IPS-18c (cell line): ENCODE results near the gene YY1AP1.
"Not testable (repeated sequence)": the region's sequence is repeated elsewhere in the genome, so short reads cannot be mapped to it uniquely, and the experiment has no call there.

ENCODE experiments used
- H3K4me3 ChIP-seq: 2 replicates; pipeline ENCODE4 v1.7.0; 2013; ENCODE audit warnings: low read depth, mild to moderate bottlenecking, low read length, moderate library complexity; ENCODE audit not compliant: insufficient read depth
- H3K9me3 ChIP-seq: one replicate; pipeline ENCODE4 v1.6.1; 2013; ENCODE audit warnings: mild to moderate bottlenecking, low read length, moderate library complexity; ENCODE audit not compliant: control insufficient read depth, insufficient read depth

Gene YY1AP1

DNA sequence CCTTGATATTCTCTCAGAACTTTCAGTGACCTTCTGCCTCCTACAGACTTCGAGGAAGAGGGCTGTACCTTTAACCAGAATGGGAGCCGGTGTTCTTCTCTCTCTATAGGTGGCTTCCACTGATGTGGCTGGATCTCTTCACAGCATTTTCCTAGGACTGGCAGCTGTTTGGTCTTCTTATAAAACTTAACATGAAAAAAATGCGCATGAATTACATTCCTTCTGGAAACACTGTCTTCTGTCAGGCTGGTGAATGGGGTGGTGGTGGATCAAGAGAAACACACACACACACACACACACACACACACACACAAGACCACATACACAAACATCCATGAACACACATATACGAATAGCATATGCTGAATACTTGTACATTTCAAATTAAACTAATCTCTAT, 27.3 kb downstream of the YY1AP1 start:
- H3K4me3 ChIP-seq, H3K9me3 ChIP-seq: not testable (repeated sequence)

DNA sequence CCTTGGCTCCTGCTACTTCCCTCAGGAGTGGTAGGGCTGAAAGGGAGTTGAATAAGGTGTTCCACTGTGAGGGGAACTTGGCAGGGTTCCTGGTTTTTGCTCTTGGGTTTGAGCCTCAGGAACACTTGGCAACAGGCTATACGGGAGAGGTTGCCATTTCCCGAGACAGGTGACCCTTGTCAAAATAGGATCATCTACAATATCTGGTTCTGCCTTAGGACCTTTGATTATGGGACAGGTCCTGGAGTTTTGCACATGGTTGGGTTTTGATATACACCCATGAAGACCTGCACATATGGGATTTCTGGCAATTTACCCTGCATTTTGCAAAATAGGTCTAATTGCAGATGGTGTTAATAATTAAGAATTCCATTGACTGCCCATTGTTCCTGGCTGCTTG, 31.1 kb downstream of the YY1AP1 start:
- H3K4me3 ChIP-seq: no peak overlapping the region
- H3K9me3 ChIP-seq: peaks cover 3% of the 10 kb centered on the region

DNA sequence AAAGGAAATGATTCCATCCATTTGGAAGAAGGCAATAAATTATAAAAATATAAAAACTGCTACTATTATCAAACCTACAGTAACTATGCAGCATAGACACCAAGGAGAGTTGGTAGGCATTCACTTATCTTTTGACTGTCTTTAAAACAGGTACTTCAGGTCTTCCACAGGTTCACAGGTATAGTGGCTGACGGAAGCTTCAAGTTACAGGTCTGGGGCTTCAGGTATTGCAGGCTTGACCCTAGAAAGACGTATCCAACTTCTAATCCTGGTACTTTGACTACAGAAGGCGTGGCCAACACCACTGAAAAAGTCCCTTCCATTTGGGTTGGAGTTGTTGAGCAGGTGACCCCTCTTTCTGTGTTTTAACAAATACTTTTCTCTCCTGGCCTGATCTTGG, 35.6 kb downstream of the YY1AP1 start:
- Histone ChIP-seq H3K4me3 (no peak overlapping the region), H3K9me3 (peaks cover 3% of the 10 kb centered on the region)

DNA sequence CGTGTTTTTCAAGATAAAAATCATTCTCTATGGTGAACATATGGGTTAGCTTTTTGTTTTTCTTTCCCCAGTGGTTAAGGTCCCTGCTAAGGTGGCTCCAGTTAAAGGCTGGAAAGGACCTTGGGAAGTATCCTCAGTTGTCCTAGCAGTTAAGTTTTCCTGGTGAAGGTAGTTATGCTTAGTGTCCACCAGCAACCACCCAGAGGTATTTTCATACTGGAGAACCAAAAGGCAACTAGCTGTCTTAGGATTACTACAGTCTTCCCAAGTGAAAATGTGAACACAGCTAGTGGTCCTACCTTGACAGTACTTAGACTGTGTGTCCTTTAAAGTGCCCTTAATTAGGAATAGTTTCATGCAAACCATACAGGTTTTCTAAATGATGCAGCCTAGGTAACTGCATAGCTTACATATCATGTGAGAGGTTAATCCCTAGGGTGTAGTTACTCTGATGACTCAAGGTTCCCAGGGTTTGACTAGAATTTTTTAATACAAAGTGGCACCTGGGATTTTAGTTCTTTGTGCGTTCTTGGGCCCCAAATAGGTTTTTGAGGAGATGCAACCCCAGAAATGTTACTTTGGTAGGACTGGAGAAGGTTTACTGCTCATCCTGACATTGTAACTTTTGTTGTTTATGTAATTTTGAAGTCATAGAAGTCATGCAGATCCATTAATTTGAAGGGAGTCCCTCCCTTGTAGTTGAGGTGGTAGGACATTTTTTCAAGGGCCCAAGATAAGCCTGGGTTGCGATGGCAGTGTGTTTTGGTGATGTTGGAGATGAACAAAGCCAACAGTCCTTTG, 36.5 kb downstream of the YY1AP1 start:
- Histone ChIP-seq H3K9me3 (peaks cover 3% of the 10 kb centered on the region), H3K4me3 (no peak overlapping the region)

DNA sequence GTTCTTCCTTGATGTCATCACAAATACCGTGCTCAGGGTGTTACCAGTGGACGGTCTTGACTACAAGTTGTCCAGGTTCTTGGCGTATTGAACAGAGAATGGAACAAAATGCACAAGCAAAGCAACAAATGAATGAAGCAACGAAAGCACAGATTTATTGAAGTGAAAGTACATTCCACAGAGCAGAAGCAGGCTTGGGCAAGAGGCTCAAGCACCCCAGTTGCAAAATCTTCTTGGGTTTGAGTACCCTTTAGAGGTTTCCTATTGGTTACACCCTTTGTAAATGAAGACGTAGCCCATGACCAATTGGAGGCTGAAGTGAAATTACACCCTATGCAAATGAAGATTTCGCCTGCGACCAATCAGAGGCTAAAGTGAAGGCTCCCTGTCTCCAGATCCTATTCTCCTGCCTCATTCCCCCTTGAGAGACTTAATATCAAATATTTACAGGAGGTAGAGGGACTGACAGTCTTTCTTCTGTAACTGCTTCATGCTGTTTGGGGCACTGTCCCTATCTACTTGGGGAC, 38.3 kb downstream of the YY1AP1 start:
- Histone ChIP-seq H3K9me3 (peaks cover 3% of the 10 kb centered on the region), H3K4me3 (no peak overlapping the region)

DNA sequence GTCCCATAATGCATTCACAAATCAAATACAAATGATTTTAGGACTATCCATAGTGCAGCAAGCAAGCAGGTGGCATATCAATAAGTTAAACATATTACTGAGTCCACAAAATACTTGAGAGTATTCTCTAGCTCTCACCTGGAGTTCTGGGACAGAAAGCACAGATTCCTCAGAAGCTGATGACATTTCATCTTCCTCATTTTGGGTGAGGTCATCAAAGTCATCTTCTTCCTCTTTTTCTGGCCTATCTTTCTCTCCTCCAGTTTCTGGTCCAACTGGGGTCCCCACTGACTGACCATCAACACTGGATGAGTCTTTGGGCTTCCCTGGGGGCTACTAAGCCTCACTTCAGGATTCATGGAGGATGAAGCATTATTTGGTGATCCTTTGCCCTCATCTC, 38.9 kb downstream of the YY1AP1 start:
- Histone ChIP-seq H3K9me3 (no peaks in the 10 kb centered on the region), H3K4me3 (no peak overlapping the region)

DNA sequence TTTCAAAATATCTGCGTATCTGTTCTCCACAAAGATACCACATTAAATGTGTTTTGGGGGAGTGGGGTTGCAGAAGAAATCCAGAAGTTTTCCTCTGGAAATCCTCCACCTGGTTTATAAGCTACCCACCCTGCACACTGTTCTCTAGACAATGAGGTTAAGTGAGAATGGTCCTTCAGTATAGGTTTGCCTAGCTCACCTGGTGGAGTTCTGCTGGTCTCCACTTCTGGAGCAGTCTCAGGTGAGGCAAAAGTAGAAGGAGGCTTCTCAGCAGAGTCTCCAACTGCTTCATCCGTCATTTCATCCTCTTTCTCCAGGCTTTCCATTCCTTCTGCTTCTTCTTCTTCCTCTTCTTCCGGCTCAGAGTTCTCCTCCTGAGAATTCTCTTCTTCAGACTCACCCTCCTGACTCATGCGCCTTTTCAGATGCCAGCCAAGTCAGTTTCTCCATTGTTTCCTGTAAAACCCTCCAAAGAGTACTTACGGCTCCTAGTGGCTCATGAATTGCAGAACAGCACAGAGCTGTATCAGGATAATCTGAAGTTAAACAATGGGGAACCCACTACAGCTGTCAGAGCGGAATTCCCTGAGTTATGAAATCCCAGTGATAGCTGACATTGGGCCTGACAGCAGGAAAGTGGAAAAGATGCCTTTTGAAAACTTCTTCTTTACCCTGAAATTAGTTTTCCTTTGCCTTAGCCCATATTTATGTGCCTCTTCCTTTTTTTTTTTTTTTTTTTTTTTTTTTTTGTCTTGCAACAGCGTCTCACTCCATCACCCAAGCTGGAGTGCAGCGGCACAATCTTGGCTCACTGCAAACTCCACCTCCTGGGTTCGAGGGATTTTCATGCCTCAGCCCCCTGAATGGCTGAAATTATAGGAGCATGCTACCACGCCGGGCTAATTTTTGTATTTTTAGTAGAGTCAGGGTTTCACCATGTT, 40.1 kb downstream of the YY1AP1 start:
- peaks cover 3% of the 10 kb centered on the region for H3K9me3 ChIP-seq
- H3K4me3 ChIP-seq: no peak overlapping the region

DNA sequence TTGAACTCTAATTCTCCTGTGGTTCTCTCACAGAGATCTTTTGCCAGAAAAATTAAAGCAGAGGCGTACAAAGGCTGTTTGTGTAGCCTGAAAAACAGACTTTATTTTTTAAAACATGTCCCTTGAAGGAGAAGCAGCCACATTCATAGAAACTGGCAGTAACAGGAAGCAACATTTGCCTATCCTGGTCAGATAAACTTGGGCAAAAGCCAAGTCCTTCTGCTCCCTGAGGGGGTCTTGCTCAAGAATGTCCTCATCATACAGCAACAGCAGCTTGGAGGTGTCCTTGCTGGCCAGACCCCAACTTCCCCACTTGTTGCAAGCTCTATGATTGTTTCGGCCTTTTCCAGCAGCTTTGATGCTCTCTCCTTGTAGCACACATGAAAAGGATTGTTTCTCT, 42.3 kb downstream of the YY1AP1 start:
- Histone ChIP-seq H3K9me3 (peaks cover 14% of the 10 kb centered on the region), H3K4me3 (no peak overlapping the region)

DNA sequence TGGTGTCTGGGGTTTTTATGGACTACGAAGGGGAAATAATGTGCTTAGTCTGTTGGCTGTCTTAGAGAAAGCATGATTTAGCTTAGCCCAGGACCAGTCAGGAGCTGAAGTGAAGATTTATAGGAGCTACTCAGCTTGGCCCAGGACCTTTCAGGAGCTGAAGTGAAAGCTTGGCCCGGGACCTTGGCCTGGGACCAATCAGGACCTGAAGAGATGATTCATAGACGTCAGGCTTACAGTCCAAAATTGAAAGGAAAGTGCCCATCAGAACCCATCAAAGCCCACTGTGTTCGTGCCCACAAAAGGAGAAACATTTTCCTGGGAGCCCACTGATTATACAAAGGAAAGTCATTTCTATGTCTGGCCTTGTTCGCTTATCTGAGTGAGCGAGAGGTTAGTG, 42.9 kb downstream of the YY1AP1 start:
- H3K9me3 ChIP-seq: peaks cover 14% of the 10 kb centered on the region

DNA sequence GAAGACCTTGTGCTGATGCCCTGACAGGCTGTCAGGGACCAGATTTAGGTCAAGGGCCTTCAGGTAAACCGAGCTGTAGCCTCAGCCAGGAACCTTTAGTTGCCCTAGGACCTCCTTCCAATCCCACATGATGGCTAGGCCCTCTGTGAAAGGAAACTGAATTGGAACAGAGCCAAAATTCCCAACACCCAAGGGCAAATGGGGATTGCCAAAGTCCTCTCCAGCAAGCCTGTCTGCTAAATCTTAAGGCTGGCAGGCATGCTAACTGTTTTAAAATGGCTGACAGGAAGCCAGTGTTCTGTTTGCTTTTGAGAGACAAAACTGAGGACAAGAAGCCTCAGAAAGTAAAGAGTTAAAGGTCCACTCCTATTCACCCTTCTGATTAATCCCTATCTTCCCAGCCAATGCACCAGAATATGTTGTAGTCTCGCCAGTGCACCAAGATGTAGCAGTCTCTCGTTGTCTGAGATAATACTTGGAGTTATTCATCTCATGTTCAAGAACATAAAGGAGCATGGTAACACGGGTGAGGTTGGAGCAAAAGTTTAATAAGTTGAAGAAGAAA, 43.5 kb downstream of the YY1AP1 start:
- Histone ChIP-seq H3K9me3 (peaks cover 14% of the 10 kb centered on the region), H3K4me3 (no peak overlapping the region)

More for the DNA sequence above, 42.9 kb downstream of the YY1AP1 start:
- no peak overlapping the region for H3K4me3 ChIP-seq

DNA sequence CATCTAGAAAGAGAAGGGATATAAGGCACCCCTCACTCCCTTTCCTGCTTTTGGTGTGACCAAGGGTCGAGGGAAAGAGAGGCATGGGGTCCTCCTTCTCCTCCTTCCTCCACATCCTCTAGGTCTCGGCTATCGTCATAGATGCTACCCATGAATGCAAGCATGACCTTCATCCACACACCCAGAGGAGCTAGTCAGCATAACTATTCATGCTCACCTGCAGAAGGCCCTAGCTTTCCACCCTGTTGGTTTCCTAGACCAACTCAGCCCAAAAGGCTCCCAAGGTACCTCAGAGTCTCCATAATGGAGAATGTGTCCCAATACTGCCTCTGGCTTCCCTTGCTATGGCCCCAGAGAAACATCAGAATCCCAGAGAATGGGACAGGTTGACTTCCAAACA, 45.3 kb downstream of the YY1AP1 start:
- Histone ChIP-seq H3K9me3 (peaks cover 14% of the 10 kb centered on the region), H3K4me3 (no peak overlapping the region)

DNA sequence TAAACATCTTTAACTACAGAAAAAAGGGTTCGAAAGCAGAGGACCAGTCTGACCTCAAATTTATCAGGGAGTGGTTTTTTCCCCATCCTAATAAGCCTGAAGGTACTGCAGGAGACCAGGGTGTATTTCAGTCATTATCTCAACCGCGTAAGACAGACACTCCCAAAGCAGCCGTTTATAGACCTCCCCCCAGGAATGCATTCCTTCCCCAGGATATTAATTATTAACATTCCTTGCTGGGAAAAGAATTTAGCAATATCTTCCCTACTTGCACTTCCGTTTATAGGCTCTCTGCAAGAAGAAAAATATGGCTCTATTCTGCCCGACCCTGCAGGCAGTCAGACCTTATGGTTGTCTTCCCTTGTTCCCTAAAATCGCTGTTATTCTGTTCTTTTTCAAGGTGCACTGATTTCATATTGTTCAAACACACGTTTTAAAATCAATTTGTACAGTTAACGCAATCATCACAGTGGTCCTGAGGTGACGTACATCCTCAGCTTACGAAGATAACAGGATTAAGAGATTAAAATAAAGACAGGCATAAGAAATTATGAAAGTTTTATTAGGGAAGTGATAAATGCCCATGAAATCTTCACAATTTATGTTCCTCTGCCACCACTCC, 45.9 kb downstream of the YY1AP1 start:
- not testable (repeated sequence) for H3K4me3 ChIP-seq
- H3K9me3 ChIP-seq: peaks cover 14% of the 10 kb centered on the region

DNA sequence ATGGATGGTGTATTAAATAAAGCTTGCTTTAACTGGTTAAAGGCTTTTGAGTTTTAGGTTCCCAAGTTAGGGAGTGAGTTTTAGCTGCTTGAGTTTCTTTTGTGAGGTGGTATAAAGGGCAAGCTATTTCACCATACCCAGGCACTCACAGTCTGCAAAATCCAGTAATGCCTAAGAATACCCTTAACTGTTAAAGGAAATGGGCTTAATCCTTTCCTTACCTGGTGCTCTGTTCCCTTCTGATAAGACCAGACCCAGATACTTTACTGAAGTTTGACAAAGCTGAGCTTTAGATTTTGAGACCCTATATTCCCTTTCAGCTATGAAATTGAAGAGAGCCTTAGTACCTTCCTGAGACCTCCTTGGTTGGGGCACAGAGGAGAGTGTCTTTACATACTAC, 48.2 kb downstream of the YY1AP1 start:
- peaks cover 14% of the 10 kb centered on the region for H3K9me3 ChIP-seq
- H3K4me3 ChIP-seq: no peak overlapping the region

DNA sequence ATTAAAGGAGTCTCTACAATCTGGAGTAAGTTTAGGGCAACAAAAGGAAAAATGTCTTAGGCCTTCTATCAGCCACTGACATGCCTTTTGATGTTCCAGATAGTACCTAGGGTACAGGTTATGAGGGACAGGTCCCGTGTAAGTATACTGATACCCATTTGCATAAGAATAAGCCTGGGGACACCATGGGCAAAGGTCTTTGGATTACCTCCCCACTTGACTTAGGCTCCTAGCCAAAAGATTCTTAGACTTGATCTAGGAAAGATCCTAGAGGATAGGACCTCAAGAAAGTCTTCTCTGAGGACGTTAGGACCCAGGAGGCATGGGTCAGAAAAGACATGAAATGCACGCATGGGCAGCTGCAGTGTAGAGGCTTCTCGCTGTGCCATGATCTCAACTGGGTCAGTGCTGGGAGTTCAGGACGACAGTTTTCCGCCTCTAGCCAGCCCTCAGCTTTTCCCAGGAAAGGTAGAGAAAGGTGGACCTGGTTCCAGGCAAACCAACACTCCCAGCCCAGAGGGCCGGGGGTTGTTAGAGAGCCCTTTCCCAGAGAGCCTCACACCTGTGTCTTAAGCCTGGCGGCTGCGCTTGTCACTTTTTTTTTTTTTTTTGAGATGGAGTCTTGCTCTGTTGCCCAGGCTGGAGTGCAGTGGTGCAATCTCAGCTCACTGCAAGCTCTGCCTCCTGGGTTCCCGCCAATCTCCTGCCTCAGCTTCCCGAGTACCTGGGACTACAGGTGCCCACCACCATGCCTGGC, 52.0 kb downstream of the YY1AP1 start:
- no peak overlapping the region for H3K4me3 ChIP-seq
- peaks cover 3% of the 10 kb centered on the region for H3K9me3 ChIP-seq

DNA sequence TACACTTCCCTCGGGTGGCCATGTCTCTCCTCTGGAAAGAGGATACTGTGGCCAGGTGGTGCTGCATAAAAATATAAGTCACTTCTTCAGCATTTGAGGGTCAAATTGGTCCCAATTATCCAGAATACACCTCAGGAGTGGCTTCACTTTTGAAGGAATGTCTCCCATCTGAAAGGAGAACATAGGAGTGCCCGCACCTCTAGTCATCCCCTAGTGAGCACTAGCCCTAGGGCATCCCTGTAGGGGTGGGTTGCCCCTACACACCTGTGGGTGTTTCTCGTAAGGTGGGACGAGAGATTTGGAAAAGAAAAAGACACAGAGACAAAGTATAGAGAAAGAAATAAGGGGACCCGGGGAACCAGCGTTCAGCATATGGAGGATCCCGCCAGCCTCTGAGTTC, 62.1 kb downstream of the YY1AP1 start:
- not testable (repeated sequence) for H3K9me3 ChIP-seq, H3K4me3 ChIP-seq

DNA sequence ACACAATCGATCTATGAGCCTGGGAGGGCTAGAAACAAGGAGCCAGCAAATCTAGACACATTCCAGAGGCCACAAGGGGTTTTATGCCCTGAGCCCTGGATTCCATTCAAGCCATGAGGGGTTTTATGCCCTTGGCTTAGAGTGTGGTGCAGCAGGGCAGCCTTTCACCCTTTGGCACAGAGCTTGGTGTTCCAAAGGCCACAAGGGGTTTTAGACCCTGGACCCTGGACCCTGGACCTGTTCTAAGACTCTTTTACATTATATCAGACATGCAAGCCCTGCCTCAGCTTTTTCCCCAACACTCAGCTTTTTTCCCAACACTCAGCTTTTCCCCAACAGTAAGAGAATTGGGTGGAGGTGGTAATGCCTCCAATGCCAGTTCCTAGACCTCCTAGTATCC, 65.2 kb downstream of the YY1AP1 start:
- Histone ChIP-seq H3K4me3 (no peak overlapping the region), H3K9me3 (peaks cover 4% of the 10 kb centered on the region)

DNA sequence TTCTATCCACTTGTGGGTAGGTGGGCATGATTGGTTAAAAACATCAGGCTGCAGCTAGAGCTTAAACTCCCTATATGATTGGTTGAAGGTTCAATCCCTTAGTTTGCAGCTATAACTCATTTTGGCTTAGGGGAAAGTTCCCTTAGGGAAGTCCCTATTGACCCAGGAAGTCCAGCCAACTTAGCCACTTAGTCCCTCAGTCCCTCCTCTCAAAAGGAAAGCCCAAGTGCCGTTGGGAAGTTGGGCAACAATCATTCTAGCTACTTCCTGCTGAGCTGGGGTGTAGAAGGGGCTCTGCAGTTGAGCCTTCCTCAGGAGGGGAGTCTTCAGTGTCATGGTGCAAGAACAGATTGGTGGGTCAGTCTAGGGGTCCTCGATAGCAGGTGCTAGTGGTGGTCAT, 66.4 kb downstream of the YY1AP1 start:
- peaks cover 4% of the 10 kb centered on the region for H3K9me3 ChIP-seq
- H3K4me3 ChIP-seq: no peak overlapping the region
